Peyer's patch (tissue), 4 donors: ENCODE data around the gene TUBB4A. TPM values are rescaled to one million over a fixed set of nuclear protein-coding genes. Genes with fewer than 3 reads are reported as not detected.
A peak's percentile ranks its signal among the peaks of the same experiment; 100 is the strongest.

Experiments
- DNase-seq, 3 donors: peaks; one replicate each; pipeline ENCODE4 v3.0.0-alpha.2; 2017 to 2019
- H3K27ac ChIP-seq, 4 donors: fragments of 200-600 bp; sonication (generic); one replicate each; pipeline ENCODE4 v1.5.1; 2016 to 2019
- H3K27me3 ChIP-seq, 2 donors: fragments of 200-600 bp; sonication (generic); one replicate each; pipeline ENCODE4 v1.5.1; 2019
- H3K36me3 ChIP-seq, 3 donors: fragments of 200-600 bp; sonication (generic); one replicate each; pipeline ENCODE4 v1.5.1; 2016 to 2019
- H3K4me1 ChIP-seq, 4 donors: fragments of 200-600 bp; sonication (generic); one replicate each; pipeline ENCODE4 v1.5.1; 2016 to 2019
- H3K4me3 ChIP-seq, 4 donors: fragments of 200-600 bp; sonication (generic); 1 replicate in 3 of 4; 2 replicates in 1 of 4; pipeline ENCODE4 v1.5.1; 2016 to 2019; ENCODE audit warnings: mild to moderate bottlenecking in 1 of 4
- H3K9me3 ChIP-seq, 4 donors: fragments of 200-600 bp; sonication (generic); one replicate each; pipeline ENCODE4 v1.5.1; 2016 to 2019; ENCODE audit warnings: mild to moderate bottlenecking in 1 of 4
- POLR2A ChIP-seq, 2 donors: fragments of 450-650 bp; IDR thresholded peaks; one replicate each; pipeline ENCODE4 v1.5.1; 2017; ENCODE audit warnings: antibody characterized with exemption in 2 of 2, mild to moderate bottlenecking in 2 of 2, moderate library complexity in 2 of 2
- total RNA-seq, 4 donors: library from RNA; depleted of rRNA; stranded (reverse); fragments of >200 nt; gene quantifications; one replicate each; pipeline ENCODE4 v1.1.0, GENCODE V29; 2016
- TF ChIP-seq, protein P1 (sequence below), 6 experiments: fragments of 450-650 bp in 4 of 6; fragments of 200-600 bp in 2 of 6; sonication (generic) in 1 of 6; IDR thresholded peaks; one replicate each; pipeline ENCODE4 v1.5.1; 2017 to 2019; ENCODE audit warnings: antibody characterized with exemption in 6 of 6, mild to moderate bottlenecking in 3 of 6, moderate library complexity in 1 of 6

TUBB4A gene
- total RNA-seq, 4 donors from 2014 or later = 0.54 to 1.6 TPM; not detected in 2

DNA sequence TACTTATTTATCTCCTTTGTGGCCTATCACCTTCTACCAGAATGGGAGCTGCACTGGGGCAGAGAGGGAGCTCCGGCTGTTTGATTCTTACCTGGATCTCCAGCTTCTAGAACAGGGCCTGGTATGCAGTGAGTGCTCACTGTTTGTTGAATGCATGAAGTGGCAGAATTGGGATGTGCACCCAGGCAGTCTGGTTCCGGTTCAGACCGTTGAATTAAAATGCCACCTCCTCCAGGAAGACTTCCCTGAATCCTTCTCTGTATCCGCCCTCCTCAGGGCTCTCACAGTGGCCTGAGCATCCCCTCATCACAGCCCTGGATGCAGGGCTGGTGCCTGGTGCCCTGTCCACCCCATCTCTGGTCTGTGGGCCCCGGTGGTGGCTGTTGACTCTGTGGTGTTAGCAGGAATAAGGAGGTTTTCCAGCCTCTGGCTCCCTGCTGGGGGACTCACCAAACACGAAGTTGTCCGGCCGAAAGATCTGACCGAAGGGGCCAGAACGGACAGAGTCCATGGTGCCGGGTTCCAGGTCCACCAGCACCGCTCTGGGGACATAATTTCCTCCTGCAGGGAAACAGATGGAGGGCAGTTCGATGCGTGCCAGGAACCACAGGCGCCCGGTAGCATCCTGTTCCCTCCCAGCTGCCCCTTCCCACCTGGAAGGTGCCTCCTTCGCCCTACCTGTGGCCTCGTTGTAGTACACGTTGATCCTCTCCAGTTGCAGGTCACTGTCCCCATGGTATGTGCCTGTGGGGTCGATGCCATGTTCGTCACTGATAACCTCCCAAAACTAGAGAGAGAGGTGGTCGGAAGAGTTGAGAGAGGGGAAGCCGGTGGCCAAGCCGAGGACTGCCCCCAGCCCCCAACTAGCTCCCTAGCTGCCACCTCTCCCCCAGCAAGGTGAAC is 1.0 kb downstream of the TUBB4A start:
- peak overlapping the region in 3 of 4 donors; percentile 47 to 52 (median 49) for H3K4me3 ChIP-seq
- H3K27ac ChIP-seq = peak overlapping the region in 1 of 4 donors; percentile 44
- no peak for DNase-seq
- no peak for TF ChIP-seq POLR2A (IDR thresholded peaks at IDR 0.05)
- TF ChIP-seq, protein P1, sequence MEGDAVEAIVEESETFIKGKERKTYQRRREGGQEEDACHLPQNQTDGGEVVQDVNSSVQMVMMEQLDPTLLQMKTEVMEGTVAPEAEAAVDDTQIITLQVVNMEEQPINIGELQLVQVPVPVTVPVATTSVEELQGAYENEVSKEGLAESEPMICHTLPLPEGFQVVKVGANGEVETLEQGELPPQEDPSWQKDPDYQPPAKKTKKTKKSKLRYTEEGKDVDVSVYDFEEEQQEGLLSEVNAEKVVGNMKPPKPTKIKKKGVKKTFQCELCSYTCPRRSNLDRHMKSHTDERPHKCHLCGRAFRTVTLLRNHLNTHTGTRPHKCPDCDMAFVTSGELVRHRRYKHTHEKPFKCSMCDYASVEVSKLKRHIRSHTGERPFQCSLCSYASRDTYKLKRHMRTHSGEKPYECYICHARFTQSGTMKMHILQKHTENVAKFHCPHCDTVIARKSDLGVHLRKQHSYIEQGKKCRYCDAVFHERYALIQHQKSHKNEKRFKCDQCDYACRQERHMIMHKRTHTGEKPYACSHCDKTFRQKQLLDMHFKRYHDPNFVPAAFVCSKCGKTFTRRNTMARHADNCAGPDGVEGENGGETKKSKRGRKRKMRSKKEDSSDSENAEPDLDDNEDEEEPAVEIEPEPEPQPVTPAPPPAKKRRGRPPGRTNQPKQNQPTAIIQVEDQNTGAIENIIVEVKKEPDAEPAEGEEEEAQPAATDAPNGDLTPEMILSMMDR (IDR thresholded peaks at IDR 0.05) = no peak
- H3K27me3 ChIP-seq = peaks cover 0 to 15% of the 10 kb centered on the region in 2 donors
- peaks cover 0 to 13% (median 6%) of the 10 kb centered on the region in 4 donors for H3K4me1 ChIP-seq
- no peaks in the 10 kb centered on the region for H3K36me3 ChIP-seq
- H3K9me3 ChIP-seq = no peaks in the 10 kb centered on the region

DNA sequence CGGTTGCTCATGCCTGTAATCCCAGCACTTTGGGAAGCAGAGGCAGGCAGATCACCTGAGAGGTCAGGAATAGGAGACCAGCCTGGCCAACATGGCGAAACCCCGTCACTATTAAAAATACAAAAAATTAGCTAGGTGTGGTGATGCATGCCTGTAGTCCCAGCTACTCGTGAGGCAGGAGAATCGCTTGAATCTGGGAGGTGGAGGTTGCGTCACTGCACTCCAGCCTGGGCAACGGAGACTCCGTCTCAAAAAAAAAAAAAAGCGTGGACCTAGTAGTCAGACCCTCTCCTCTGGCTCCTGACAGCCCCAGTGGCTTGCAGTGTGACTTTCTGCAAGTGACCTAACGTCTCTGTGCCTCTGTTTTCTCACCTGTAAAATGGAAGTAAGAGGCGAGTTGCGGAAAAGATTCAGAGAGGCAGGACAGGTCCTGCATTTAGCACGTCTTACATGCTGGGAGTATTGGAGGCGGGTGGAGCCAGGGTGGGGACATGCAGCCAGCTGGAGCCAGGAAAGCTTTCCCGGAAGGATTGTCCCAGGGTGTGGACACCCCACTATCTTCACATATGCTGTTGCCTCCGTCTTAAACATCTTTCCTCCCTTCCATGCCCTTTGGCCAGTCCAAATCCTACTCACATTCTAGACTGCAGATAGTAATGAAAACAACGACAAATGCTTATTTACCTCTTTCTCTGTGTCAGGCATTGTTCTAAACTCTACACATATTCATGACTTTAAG is 2.9 kb downstream of the TUBB4A start:
- no peaks in the 10 kb centered on the region for H3K9me3 ChIP-seq
- H3K27ac ChIP-seq = no peak overlapping the region
- no peak overlapping the region for H3K4me3 ChIP-seq
- peaks cover 0 to 15% of the 10 kb centered on the region in 2 donors for H3K27me3 ChIP-seq
- no peak for DNase-seq
- peaks cover 0 to 13% (median 6%) of the 10 kb centered on the region in 4 donors for H3K4me1 ChIP-seq
- no peaks in the 10 kb centered on the region for H3K36me3 ChIP-seq
- TF ChIP-seq POLR2A (IDR thresholded peaks at IDR 0.05) = no peak
- TF ChIP-seq, protein P1 (IDR thresholded peaks at IDR 0.05) = no peak

DNA sequence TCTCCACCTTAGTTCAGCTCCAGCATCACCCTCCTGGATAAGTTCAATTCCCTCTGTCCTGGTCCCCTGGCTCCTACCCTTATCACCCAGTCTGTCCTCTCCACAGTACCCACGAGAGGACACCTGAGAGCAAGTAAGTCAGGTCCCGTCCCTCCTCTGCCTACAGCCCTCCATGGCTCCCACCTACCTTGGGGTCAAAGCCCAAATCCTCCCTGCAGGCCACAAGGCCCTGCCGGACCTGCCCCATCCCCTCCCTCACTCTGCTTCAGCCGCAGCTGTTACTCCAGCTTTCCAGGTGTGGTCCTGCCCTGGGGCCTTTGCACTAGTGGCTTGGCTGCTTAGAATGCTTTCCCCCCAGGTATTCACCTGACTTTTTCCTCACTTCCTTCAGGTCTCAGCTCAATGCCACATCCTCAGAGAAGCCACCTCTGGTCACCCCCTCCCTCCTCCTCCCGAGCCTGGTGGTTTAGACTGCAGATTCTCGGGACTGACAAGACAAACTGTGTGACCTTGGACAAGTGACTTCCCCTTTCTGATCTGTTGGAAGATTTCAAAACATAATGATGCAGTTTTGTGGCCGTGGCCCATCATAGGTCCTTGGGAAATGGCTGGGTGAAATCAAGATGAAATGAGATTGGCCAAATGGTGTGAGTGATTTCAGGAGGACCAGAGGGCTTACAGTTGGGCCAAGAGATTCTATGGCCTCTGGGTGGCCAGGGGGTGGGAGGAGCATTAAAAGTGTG is 3.6 kb downstream of the TUBB4A start:
- Histone ChIP-seq H3K27ac (no peak overlapping the region), H3K4me3 (no peak overlapping the region), H3K36me3 (no peaks in the 10 kb centered on the region), H3K9me3 (no peaks in the 10 kb centered on the region), H3K27me3 (peaks cover 0 to 15% of the 10 kb centered on the region in 2 donors), H3K4me1 (peaks cover 0 to 13% (median 6%) of the 10 kb centered on the region in 4 donors)
- TF ChIP-seq, protein P1 (IDR thresholded peaks at IDR 0.05) = no peak
- TF ChIP-seq POLR2A (IDR thresholded peaks at IDR 0.05) = no peak
- no peak for DNase-seq

DNA sequence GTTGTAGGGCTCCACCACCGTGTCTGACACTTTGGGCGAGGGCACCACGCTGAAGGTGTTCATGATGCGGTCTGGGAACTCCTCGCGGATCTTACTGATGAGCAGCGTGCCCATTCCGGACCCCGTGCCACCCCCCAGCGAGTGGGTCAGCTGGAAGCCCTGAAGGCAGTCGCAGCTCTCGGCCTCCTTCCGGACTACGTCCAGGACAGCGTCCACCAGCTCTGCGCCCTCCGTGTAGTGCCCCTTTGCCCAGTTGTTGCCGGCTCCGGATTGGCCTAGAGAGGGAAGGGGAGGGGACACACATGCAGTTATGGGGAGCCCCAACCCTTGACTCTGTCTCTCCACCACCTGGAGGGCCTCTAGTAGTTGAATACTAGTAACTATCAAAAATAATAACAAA is 6.2 kb downstream of the TUBB4A start:
- H3K4me3 ChIP-seq = no peak overlapping the region
- no peaks in the 10 kb centered on the region for H3K27me3 ChIP-seq
- H3K4me1 ChIP-seq = no peaks in the 10 kb centered on the region
- no peak for DNase-seq
- no peak overlapping the region for H3K27ac ChIP-seq
- no peaks in the 10 kb centered on the region for H3K9me3 ChIP-seq
- no peaks in the 10 kb centered on the region for H3K36me3 ChIP-seq
- TF ChIP-seq, protein P1 (IDR thresholded peaks at IDR 0.05) = no peak
- no peak for TF ChIP-seq POLR2A (IDR thresholded peaks at IDR 0.05)

DNA sequence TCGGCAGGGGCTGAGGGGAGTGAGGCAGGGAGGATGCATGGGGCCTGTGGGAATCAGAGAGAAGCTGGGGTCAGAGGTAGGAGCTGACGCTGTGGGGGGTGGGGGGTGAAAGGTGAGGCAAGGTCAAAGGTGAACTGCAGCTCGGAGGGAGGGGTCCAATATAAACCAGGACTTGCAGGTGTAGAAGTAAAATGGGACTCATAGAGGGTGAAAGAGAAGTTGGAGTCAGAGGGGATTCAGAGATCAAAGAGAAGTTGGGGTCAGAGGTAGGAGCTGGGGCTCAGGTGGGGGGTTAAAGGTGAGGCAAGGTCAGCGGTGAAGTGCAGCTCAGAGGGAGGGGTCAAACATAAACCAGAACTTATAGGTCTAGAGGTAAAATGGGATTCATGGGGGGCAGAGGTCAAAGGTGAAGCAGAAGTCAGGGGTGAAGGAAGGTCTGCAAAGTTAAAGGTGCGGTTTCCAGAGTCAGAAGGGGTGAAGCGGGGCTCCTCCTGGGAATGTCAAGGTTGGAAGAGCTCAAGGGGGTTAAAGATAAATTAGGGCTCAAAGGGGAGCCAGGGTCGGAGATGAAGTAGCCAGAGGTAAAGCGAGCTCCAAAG is 7.6 kb downstream of the TUBB4A start:
- H3K4me3 ChIP-seq = no peak overlapping the region

More for the DNA sequence above, 7.6 kb downstream of the TUBB4A start:
- Histone ChIP-seq H3K36me3 (no peaks in the 10 kb centered on the region), H3K4me1 (no peaks in the 10 kb centered on the region), H3K9me3 (no peaks in the 10 kb centered on the region), H3K27me3 (no peaks in the 10 kb centered on the region), H3K27ac (no peak overlapping the region)
- DNase-seq = no peak
- no peak for TF ChIP-seq POLR2A (IDR thresholded peaks at IDR 0.05)
- TF ChIP-seq, protein P1 (IDR thresholded peaks at IDR 0.05) = no peak
